ENCODE data around the gene SH3D21. TPM values are rescaled to one million over a fixed set of nuclear protein-coding genes. Genes with fewer than 3 reads are reported as not detected.

The SH3D21 gene
- total RNA-seq, 2 donors from 2014 or later: 3.9 to 5.6 TPM

DNA sequence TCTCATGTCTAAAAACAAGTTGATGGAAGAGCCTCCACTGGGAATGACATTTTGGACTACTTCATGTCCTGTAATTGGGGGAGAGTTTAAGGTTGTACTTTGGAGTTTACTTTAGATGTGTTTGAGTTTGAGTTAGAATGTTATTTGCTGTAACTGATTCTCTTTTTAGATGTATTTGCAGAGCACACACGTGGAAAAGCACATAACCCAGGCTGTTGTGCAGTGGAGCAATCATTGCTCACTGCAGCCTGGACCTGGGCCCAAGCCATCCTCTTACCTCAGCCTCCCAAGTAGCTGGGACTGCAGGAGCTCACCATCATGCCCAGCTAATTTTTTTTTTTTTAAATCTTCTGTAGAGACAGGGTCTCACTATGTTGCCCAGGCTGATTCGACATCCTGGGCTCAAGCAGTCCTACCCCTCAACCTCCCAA, 36.7 kb upstream of the SH3D21 start:
- H3K4me1 ChIP-seq (ENCODE audit: control insufficient read depth in 1 of 2, low read depth in 2 of 2): peaks cover 6 to 20% of the 10 kb centered on the region in 2 donors
- H3K4me3 ChIP-seq: no peak overlapping the region
- no peaks in the 10 kb centered on the region for H3K9me3 ChIP-seq
- no peak overlapping the region for H3K27ac ChIP-seq
- no peak for DNase-seq (ENCODE audit: low spot score)
- peaks cover 9% of the 10 kb centered on the region for H3K36me3 ChIP-seq
- no peaks in the 10 kb centered on the region for H3K27me3 ChIP-seq (replicated peaks; ENCODE audit: insufficient read depth)
- TF ChIP-seq CTCF (IDR thresholded peaks at IDR 0.05): no peak
- ATAC-seq (ENCODE audit: insufficient number of reproducible peaks, low FRiP score, low read depth): no peak

DNA sequence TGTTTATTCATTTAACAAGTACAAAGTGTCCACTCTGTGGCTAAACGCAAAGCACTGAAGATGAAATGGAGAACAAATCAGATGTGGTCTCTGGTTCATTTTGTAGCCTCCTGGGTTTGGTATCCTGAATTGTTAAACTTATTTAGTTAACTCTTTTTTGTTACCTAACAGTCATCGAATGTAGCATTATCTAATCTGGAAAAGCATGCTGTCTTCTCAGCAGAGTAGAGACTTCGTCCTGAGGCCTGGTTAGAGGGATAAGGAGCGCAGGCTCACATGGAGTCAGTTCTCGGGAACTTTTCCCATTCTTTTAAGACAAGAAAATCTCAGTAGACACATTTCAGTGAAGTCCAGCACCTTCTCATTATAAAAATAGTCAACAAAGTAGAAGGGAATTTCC, 33.1 kb upstream of the SH3D21 start:
- Histone ChIP-seq H3K4me1 (ENCODE audit: control insufficient read depth in 1 of 2, low read depth in 2 of 2) (peaks cover 0 to 9% of the 10 kb centered on the region in 2 donors), H3K9me3 (no peaks in the 10 kb centered on the region), H3K27ac (no peak overlapping the region), H3K36me3 (peaks cover 9% of the 10 kb centered on the region), H3K27me3 (replicated peaks; ENCODE audit: insufficient read depth) (no peaks in the 10 kb centered on the region), H3K4me3 (no peak overlapping the region)
- TF ChIP-seq CTCF (IDR thresholded peaks at IDR 0.05): no peak
- ATAC-seq (ENCODE audit: insufficient number of reproducible peaks, low FRiP score, low read depth): no peak
- no peak for DNase-seq (ENCODE audit: low spot score)

GRCh38 chr1:36274201-36274600, 32.0 kb upstream of the SH3D21 start:
- no peak for TF ChIP-seq CTCF (IDR thresholded peaks at IDR 0.05)
- Histone ChIP-seq H3K27ac (no peak overlapping the region), H3K9me3 (no peaks in the 10 kb centered on the region), H3K36me3 (peaks cover 9% of the 10 kb centered on the region), H3K4me3 (no peak overlapping the region), H3K27me3 (replicated peaks; ENCODE audit: insufficient read depth) (no peaks in the 10 kb centered on the region), H3K4me1 (ENCODE audit: control insufficient read depth in 1 of 2, low read depth in 2 of 2) (peaks cover 2 to 12% of the 10 kb centered on the region in 2 donors)
- DNase-seq (ENCODE audit: low spot score) (no peak), ATAC-seq (ENCODE audit: insufficient number of reproducible peaks, low FRiP score, low read depth) (no peak)

- H3K4me3 ChIP-seq: no peak overlapping the region
Measured at GRCh38 chr1:36276688-36277087, 29.5 kb upstream of the SH3D21 start.

GRCh38 chr1:36279110-36279788, 26.9 kb upstream of the SH3D21 start:
- DNase-seq (ENCODE audit: low spot score): no peak

More at GRCh38 chr1:36276688-36277087, 29.5 kb upstream of the SH3D21 start:
- DNase-seq (ENCODE audit: low spot score): no peak
- Histone ChIP-seq H3K27ac (no peak overlapping the region), H3K4me1 (ENCODE audit: control insufficient read depth in 1 of 2, low read depth in 2 of 2) (peaks cover 10 to 28% of the 10 kb centered on the region in 2 donors), H3K36me3 (peaks cover 4% of the 10 kb centered on the region), H3K27me3 (replicated peaks; ENCODE audit: insufficient read depth) (no peaks in the 10 kb centered on the region), H3K9me3 (no peaks in the 10 kb centered on the region)
- no peak for ATAC-seq (ENCODE audit: insufficient number of reproducible peaks, low FRiP score, low read depth)
- TF ChIP-seq CTCF (IDR thresholded peaks at IDR 0.05): no peak

More at GRCh38 chr1:36279110-36279788, 26.9 kb upstream of the SH3D21 start:
- no peaks in the 10 kb centered on the region for H3K9me3 ChIP-seq
- no peak for ATAC-seq (ENCODE audit: insufficient number of reproducible peaks, low FRiP score, low read depth)
- no peak for TF ChIP-seq CTCF (IDR thresholded peaks at IDR 0.05)
- H3K27me3 ChIP-seq (replicated peaks; ENCODE audit: insufficient read depth): no peaks in the 10 kb centered on the region
- peak overlapping the region in 1 of 2 donors; percentile 6 for H3K27ac ChIP-seq
- H3K4me3 ChIP-seq: no peak overlapping the region
- peaks cover 10 to 37% of the 10 kb centered on the region in 2 donors for H3K4me1 ChIP-seq (ENCODE audit: control insufficient read depth in 1 of 2, low read depth in 2 of 2)
- no peaks in the 10 kb centered on the region for H3K36me3 ChIP-seq

Data from thoracic aorta (tissue), 2 donors.